ENCODE results near the gene CASP9.
"Not testable (repeated sequence)": the region's sequence is repeated elsewhere in the genome, so short reads cannot be mapped to it uniquely, and the experiment has no call there.

Gene CASP9

GRCh38 chr1:15525050-15526020 lies 1.3 kb upstream of the CASP9 start:
- peak; percentile 99 for DNase-seq

- peak; percentile 99 for DNase-seq
Observed at GRCh38 chr1:15524283-15525049, 451 bp upstream of the CASP9 start.

- no peak for DNase-seq
Observed at GRCh38 chr1:15523104-15524020, 653 bp downstream of the CASP9 start.

GRCh38 chr1:15522551-15522950 lies 1.5 kb downstream of the CASP9 start:
- no peak for DNase-seq

- not testable (repeated sequence) for DNase-seq
Observed at GRCh38 chr1:15521206-15521906, 2.7 kb downstream of the CASP9 start.

- no peak for DNase-seq
Observed at GRCh38 chr1:15519625-15520024, 4.4 kb downstream of the CASP9 start.

GRCh38 chr1:15515022-15515663 lies 8.9 kb downstream of the CASP9 start:
- no peak for DNase-seq

- DNase-seq, result not testable (repeated sequence)
Observed at GRCh38 chr1:15514557-15514956, 9.5 kb downstream of the CASP9 start.

- no peak for DNase-seq
Observed at GRCh38 chr1:15513919-15514318, 10.1 kb downstream of the CASP9 start.

GRCh38 chr1:15513192-15513591 lies 10.8 kb downstream of the CASP9 start:
- no peak for DNase-seq

GRCh38 chr1:15510611-15511405 lies 13.2 kb downstream of the CASP9 start:
- no peak for DNase-seq

- no peak for DNase-seq
Observed at GRCh38 chr1:15509586-15509985, 14.4 kb downstream of the CASP9 start.

GRCh38 chr1:15508700-15509487 lies 15.1 kb downstream of the CASP9 start:
- DNase-seq, result no peak

GRCh38 chr1:15507278-15507677 lies 16.7 kb downstream of the CASP9 start:
- DNase-seq, result no peak

- DNase-seq, result no peak
Observed at GRCh38 chr1:15506831-15507230, 17.2 kb downstream of the CASP9 start.

- no peak for DNase-seq
Observed at GRCh38 chr1:15504436-15504835, 19.6 kb downstream of the CASP9 start.

GRCh38 chr1:15501208-15502032 lies 22.6 kb downstream of the CASP9 start:
- peak; percentile 54 for DNase-seq

All from activated naive CD4-positive, alpha-beta T cell treated with Interleukin-2 at 50 U/mL for 16 hours (primary cell).